ENCODE results near the gene PNMA6F.

DNA sequence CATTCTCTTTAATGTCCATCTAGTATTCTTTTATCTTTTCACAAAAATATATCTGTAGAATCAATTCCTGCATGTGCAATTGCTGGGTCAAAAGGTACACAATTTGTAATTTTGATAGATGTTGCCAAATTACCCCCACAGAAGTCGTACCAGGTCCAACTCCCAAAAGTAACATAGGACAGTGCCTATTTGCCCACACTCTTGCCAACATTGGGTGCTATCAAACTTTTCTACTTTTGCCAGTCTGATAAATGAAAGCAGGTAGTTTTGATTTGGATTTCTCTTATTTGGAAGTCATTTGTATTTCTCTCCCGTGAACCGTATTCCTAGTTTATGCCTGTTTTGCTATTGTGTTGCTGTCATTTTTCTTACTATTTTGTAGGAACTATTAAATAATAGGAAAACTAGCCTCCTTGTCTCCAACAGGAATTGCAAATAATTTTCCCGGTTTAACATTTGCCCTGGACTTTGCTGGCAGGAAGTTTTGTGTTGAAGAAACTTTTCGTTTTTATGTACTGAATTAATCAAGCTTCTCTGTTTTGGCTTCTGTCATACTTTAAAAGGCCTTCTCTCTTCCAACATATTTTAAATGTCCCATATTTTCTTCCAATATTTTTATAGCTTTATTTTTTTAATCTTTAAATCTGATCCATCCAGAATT, 45.4 kb upstream of the PNMA6F start:
- TF ChIP-seq SIN3A (IDR thresholded peaks at IDR 0.05; ENCODE audit: low read depth) (no peak), EZH2 (IDR thresholded peaks at IDR 0.05) (no peak), POLR2A (IDR thresholded peaks at IDR 0.05; ENCODE audit: borderline replicate concordance, extremely low read depth, insufficient read depth, insufficient read length) (no peak), SRF (IDR thresholded peaks at IDR 0.05; ENCODE audit: low read depth) (no peak), YY1 (IDR thresholded peaks at IDR 0.05; ENCODE audit: extremely low read depth, insufficient replicate concordance, low read depth, low read length) (no peak), POLR2AphosphoS5 (IDR thresholded peaks at IDR 0.05; ENCODE audit: low read depth, low read length) (no peak), ZNF274 (IDR thresholded peaks at IDR 0.05; ENCODE audit: low read depth, low read length) (no peak), RAD21 (IDR thresholded peaks at IDR 0.05; ENCODE audit: low read depth) (no peak), EGR1 (IDR thresholded peaks at IDR 0.05; ENCODE audit: low read depth) (no peak), CBX3 (IDR thresholded peaks at IDR 0.05; ENCODE audit: low read depth) (no peak)
- TF ChIP-seq, protein P1, sequence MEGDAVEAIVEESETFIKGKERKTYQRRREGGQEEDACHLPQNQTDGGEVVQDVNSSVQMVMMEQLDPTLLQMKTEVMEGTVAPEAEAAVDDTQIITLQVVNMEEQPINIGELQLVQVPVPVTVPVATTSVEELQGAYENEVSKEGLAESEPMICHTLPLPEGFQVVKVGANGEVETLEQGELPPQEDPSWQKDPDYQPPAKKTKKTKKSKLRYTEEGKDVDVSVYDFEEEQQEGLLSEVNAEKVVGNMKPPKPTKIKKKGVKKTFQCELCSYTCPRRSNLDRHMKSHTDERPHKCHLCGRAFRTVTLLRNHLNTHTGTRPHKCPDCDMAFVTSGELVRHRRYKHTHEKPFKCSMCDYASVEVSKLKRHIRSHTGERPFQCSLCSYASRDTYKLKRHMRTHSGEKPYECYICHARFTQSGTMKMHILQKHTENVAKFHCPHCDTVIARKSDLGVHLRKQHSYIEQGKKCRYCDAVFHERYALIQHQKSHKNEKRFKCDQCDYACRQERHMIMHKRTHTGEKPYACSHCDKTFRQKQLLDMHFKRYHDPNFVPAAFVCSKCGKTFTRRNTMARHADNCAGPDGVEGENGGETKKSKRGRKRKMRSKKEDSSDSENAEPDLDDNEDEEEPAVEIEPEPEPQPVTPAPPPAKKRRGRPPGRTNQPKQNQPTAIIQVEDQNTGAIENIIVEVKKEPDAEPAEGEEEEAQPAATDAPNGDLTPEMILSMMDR (IDR thresholded peaks at IDR 0.05 in 2 of 3, conservative IDR thresholded peaks at IDR 0.05 in 1 of 3; ENCODE audit: borderline replicate concordance in 1 of 3, insufficient read depth in 1 of 3, low read depth in 2 of 3, low read length in 2 of 3): no peak

Data from HCT116 (cell line).